LHCN-M2 (cell line): ENCODE measurements around the gene GLIS1. TPM values are rescaled to one million over a fixed set of nuclear protein-coding genes. Genes with fewer than 3 reads are reported as not detected.
"Not testable (repeated sequence)": the region's sequence is repeated elsewhere in the genome, so short reads cannot be mapped to it uniquely, and the experiment has no call there.

Experiments
- DNase-seq: peaks from one replicate; pipeline ENCODE4 v3.0.0-alpha.2; 2012; ENCODE audit warnings: low read depth
- polyA plus RNA-seq: library from polyadenylated mRNA; unstranded; fragments of >200 nt; gene quantifications from one replicate; pipeline ENCODE4 v1.2.1, GENCODE V29; 2012; ENCODE audit warnings: missing spikeins
- total RNA-seq: library from RNA; depleted of rRNA; stranded (reverse); fragments of >200 nt; gene quantifications from 2 replicates; pipeline ENCODE4 v1.2.3, GENCODE V29; 2014; rRNA removed

GLIS1 gene
- 3.7 and 4.6 TPM in 2 replicates for total RNA-seq
- 1.9 TPM for polyA plus RNA-seq

DNA sequence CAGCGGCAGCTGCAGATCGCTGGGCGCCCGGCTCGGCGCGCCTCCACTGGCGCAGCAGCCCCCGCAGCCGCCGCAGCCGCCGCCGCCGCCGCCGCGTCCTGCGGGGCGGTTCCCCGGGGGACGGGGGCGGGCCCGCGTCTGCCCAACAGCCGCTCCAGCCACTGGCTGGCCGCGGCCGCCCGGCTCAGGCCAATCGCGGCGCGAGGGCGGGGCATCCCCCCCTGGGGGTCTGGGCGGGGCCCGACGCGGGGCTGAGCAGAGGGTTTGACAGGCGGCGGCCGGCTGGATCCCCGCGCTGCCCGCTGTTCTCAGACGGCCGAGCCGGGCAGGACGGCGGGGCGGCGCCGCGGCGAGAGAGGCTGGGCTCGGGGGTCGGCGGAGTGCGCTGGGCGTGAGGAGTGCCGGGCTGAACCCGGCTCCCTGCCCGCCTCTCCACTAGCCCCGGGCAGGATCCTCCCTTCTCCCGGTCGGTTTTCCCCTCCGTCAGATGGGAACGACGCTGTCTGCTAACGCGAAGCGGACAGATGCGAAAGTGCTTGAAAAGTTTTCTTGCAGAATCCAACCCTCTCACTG is at the start of gene GLIS1:
GLIS1 (minus strand) TSS at position 56 of the 573 bp plus-strand sequence. CDS start 1,100 bp downstream, outside the sequence.
- DNase-seq = peak; percentile 86

DNA sequence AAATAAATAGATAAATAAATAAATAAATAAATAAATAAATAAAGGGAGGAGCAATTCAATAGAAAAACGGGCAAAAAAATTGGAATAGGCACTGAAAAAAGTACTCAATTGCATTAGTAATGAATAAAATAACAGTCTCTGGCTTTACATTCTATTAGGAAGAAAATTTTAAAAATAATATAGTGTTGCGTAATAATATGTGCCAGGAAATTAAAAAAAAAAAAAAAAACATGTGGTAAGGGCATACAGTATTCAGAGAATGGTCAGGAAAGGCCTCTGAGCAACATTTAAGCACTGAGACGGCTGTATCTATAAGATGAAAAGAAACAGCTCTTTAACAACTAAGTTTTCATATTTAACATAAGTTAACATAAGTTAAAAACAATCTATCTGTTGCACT is 48.7 kb upstream of the GLIS1 start:
- DNase-seq = no peak

- DNase-seq = peak; percentile 13
These were observed 44.1 kb upstream of the GLIS1 start for GRCh38 chr1:53783056-53783455.

GRCh38 chr1:53781654-53782053 is 42.7 kb upstream of the GLIS1 start:
- DNase-seq = peak; percentile 57

GRCh38 chr1:53777272-53777671 is 38.3 kb upstream of the GLIS1 start:
- DNase-seq = no peak

DNA sequence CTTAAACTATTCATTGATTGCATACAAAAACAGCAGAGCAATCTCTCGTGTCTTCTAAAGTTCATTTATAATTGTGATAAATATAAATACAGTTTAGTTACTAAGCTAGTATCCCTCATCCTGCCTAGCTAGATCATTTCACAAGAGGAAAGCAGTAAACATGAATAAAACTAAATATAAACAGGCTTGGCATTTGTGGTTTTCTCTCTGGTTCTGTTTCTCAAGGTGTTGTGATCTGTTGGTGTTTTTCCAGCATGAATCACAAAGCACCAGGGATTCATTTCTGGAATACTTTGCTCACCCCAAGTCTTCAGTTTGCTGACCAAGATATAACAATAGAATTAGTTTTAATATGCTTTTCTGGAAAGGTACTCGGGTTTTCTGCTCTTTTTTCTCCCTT is 32.7 kb upstream of the GLIS1 start:
- DNase-seq = peak; percentile 88

GRCh38 chr1:53769780-53770179 is 30.8 kb upstream of the GLIS1 start:
- DNase-seq = no peak

DNA sequence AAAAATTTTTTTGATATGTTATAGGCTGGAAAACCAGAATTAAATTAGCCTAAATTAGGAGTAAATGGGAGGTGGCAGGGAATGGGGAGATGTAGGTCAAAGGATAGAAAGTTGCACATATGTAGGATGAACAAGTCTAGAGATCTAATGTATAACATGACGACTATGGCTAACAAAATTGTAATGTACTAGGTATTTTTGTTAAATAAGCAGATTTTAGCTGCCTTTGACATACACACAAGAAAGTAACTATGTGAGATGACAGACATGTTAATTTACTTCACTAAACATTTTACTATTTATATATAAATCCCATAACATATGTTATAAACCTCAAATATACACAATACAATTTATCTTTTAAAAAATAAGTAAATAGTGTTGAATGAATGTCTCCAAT is 30.2 kb upstream of the GLIS1 start:
- no peak for DNase-seq

DNA sequence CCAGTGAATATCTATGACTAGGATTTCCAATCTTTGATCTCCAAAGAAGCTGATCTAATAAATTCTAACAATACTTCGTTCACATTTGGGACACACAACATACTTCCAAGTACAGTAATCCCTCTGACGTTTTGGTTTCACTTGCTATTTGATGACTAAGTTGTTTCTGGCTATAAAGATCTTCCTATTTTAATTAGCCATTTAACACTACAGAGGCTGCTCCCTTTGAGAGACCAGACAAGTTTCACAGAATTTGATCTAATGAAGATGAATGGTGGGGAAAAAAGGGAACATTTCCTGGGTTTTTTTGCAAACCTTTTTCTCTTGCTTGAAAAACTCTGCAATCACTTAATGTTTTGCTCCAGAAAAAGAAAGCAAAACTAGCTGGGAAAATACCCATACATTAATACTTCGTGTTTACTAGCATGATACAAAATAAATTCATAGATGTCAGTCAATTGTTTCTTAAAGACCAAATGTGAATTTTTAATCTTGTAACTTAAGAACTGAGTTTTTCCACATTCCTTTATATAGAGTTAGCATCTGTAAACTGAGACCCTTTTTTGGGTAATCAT is 28.0 kb upstream of the GLIS1 start:
- DNase-seq = peak; percentile 42

- DNase-seq = no peak
These were observed 27.3 kb upstream of the GLIS1 start for GRCh38 chr1:53766194-53766742.

DNA sequence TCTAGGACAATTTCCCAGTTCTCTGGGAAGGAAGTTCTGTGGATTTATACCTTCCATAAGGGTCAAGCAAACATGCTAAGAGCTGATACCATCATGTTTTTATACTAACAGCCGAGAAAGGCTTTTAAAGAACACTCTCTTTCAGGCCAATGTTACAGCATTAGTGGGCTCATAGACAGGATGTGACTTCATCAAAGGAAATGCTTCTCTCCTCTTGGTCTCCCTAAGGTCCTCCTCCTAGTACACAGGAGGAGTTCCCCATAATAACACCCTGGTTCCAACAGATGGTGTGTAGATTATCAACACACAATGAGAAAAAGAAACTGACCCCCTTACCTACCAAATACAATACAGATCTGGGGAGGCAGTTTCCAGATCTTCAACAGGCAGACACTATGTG is 26.7 kb upstream of the GLIS1 start:
- DNase-seq = peak; percentile 63

GRCh38 chr1:53763911-53764310 is 24.9 kb upstream of the GLIS1 start:
- DNase-seq = no peak

DNA sequence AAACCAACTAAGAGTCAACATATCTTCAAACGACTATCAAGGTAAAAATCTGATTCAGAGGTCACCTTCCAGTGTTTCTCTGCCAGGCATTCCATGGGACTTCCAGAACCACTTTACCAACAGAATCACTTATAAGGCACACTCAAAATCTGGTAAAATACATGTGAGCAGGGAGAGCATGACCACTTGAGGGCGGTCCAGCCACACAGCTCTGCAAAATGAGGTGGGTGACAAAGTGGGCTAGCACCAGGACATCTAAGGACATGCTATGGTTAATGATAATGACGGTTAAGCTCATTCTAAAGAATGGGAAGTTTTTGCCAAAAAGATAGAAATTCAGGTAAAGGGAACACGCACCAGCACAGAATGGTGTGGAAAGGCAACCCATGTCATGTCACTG is 24.5 kb upstream of the GLIS1 start:
- no peak for DNase-seq

GRCh38 chr1:53760497-53760896 is 21.5 kb upstream of the GLIS1 start:
- not testable (repeated sequence) for DNase-seq

- DNase-seq = no peak
These were observed 16.9 kb upstream of the GLIS1 start for GRCh38 chr1:53755874-53756273.

DNA sequence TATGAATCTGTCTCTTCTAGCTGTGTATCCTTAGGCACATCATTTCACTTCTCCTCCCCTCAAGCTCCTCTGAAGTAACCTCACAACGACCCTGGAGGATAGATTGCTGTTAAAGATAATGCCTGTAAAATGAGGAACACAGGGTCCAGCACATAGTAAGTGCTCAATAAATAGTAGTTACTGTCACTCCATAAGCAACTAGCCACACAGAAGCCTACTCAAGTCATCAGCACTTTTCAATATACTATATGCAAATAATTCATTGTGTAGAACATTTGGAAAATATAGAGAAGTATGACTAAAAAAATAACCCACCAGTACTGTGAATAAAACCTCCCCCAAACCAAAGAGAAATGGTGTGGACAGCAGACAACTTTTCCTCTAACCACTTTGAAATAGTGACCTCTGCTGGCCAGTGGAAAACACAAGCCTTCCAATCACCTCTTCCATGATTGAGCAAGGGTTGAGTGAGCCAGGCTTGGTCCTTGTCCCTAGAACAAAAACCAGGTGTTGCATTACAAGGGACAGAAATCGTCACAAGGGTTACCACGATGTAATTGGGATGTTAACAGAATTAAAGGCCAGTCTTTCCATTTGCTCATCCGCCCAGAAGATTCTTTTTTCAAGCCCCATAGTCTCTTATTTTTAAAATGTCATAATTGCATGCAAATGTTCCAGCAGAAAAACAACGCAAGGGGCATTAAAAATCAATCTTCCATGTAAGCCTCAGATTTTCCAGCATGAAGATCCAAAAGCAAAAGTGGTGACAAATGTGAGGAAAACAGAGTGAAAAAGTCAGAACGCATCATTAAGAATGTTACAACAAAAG is 15.7 kb upstream of the GLIS1 start:
- peak; percentile 69 for DNase-seq

GRCh38 chr1:53752281-53752680 is 13.3 kb upstream of the GLIS1 start:
- DNase-seq = no peak

- DNase-seq = no peak
These were observed 8.9 kb upstream of the GLIS1 start for GRCh38 chr1:53747841-53748240.

- peak; percentile 91 for DNase-seq
These were observed 1.7 kb upstream of the GLIS1 start for GRCh38 chr1:53740621-53741105.

DNA sequence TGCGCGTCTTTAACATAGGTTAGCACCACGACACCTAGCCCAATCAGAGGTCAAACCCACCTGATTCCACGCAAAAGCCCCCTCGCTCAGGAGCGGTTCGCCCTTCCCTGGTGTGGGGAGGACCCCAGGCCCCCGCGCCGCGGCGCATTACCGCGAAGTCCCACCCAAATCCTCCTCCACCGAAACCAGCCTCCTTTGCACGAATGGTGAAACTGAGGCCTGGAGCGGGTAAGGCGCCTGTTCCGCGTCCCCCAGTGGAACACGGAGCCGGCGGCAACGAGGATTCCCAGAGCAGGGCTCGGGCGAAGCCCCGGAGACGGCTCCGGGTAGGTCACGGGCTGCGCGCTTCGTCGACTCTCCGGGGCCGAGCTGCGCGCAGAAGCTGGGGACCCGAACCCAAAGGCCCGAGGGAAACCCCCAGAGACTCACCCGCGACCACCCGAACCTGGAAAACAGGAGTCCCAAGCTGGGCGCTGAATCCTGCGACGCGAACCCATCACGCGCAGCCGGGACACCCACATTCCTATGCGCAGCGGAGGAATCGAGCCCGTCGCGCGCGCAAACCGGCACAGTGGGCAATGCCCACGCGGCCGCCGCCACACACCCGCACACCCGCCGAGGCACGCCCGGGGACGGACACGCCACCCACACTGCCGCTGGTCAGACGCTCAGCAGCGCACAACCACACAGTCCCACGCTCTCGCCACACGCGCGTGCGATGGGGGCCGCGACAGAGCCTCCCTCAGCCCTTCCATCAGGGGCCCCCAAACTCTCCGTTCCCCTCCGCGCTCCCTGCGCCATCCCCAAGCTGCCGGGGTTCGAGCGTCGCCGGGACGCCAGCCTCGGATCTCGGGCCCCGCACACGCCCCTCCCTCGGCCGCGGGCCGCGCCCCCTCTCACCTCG is 507 bp downstream of the GLIS1 start:
- DNase-seq = no peak

GRCh38 chr1:53737648-53738204 is 1.2 kb downstream of the GLIS1 start:
- DNase-seq = no peak
